Ascending aorta (tissue), 2 donors: Measurements from ENCODE around the gene DHX16. TPM values are rescaled to one million over a fixed set of nuclear protein-coding genes. Genes with fewer than 3 reads are reported as not detected.
A peak's percentile ranks its signal among the peaks of the same experiment; 100 is the strongest.
"Not testable (repeated sequence)": the region's sequence is repeated elsewhere in the genome, so short reads cannot be mapped to it uniquely, and the experiment has no call there.

ENCODE experiments used
- DNase-seq, 2 donors: peaks; one replicate each; pipeline ENCODE4 v3.0.0-alpha.2; 2019; ENCODE audit warnings: low spot score in 2 of 2
- H3K27ac ChIP-seq, 2 donors: fragments of 200-600 bp; sonication (generic); one replicate each; pipeline ENCODE4 v1.5.1; 2016 to 2017; ENCODE audit warnings: mild to moderate bottlenecking in 1 of 2
- H3K27me3 ChIP-seq: fragments of 200-600 bp; sonication (generic); one replicate; pipeline ENCODE4 v1.5.1; 2017
- H3K36me3 ChIP-seq, 2 donors: fragments of 200-600 bp; sonication (generic); one replicate each; pipeline ENCODE4 v1.5.1; 2016
- H3K4me1 ChIP-seq, 2 donors: fragments of 200-600 bp; sonication (generic); one replicate each; pipeline ENCODE4 v1.5.1; 2016 to 2017; ENCODE audit warnings: mild to moderate bottlenecking in 1 of 2
- H3K4me3 ChIP-seq, 2 donors: fragments of 200-600 bp; sonication (generic); one replicate each; pipeline ENCODE4 v1.5.1; 2016 to 2017; ENCODE audit warnings: mild to moderate bottlenecking in 1 of 2
- H3K9me3 ChIP-seq, 2 donors: fragments of 200-600 bp; sonication (generic); one replicate each; pipeline ENCODE4 v1.5.1; 2016
- CTCF ChIP-seq, 3 experiments: fragments of 200-600 bp in 2 of 3; fragments of 450-650 bp in 1 of 3; sonication (generic) in 2 of 3; IDR thresholded peaks; one replicate each; pipeline ENCODE4 v1.5.1; 2016 to 2019; ENCODE audit warnings: antibody characterized with exemption in 3 of 3, mild to moderate bottlenecking in 1 of 3, moderate library complexity in 1 of 3
- intact Hi-C: fragments of 100-400 bp; cut with DNase I; formaldehyde crosslinking; loops from one replicate; pipeline ENCODE4 v1.15.1; 2023
- total RNA-seq: library from RNA; depleted of rRNA; stranded (reverse); fragments of >200 nt; gene quantifications from one replicate; pipeline ENCODE4 v1.1.0, GENCODE V29; 2016

Gene DHX16
- total RNA-seq, 1 donor from 2014 or later: 39.2 TPM

GRCh38 chr6:30679765-30680535 lies 7.1 kb upstream of the DHX16 start:
- Histone ChIP-seq H3K4me3 (peak overlapping the region; percentile 24 to 91), H3K27ac (peak overlapping the region; percentile 99), H3K27me3 (no peaks in the 10 kb centered on the region), H3K4me1 (peaks cover 11 to 35% of the 10 kb centered on the region in 2 donors), H3K36me3 (peaks cover 33 to 49% of the 10 kb centered on the region in 2 donors), H3K9me3 (no peaks in the 10 kb centered on the region)
- DNase-seq: no peak
- intact Hi-C loops: loop anchor here (1.0 to 5.0 kb wide), 4 partner anchors 42 to 197 kb away; partner anchors contain the start of genes GNL1 and PRR3
- no peak for TF ChIP-seq CTCF (IDR thresholded peaks at IDR 0.05)

- peak; percentile 38 to 93 for DNase-seq
- Histone ChIP-seq H3K27ac (peak overlapping the region; percentile 99), H3K36me3 (peaks cover 33 to 49% of the 10 kb centered on the region in 2 donors), H3K4me1 (peaks cover 11 to 35% of the 10 kb centered on the region in 2 donors), H3K9me3 (no peaks in the 10 kb centered on the region), H3K4me3 (peak overlapping the region; percentile 32 to 91), H3K27me3 (no peaks in the 10 kb centered on the region)
- intact Hi-C loops: loop anchor here (1.0 to 5.0 kb wide), 3 partner anchors 43 to 198 kb away; no protein-coding TSS in a partner anchor
- TF ChIP-seq CTCF (IDR thresholded peaks at IDR 0.05): peak; percentile 94 to 98 (median 97)
Measured at GRCh38 chr6:30678964-30679726, 6.3 kb upstream of the DHX16 start.

GRCh38 chr6:30676660-30677285 lies 4.0 kb upstream of the DHX16 start:
- H3K36me3 ChIP-seq: peaks cover 33 to 49% of the 10 kb centered on the region in 2 donors
- H3K27me3 ChIP-seq: no peaks in the 10 kb centered on the region
- no peak for TF ChIP-seq CTCF (IDR thresholded peaks at IDR 0.05)
- H3K4me1 ChIP-seq: peaks cover 16 to 38% of the 10 kb centered on the region in 2 donors
- intact Hi-C loops: loop anchor here (5.0 kb wide), 1 partner anchor 146 kb away; no protein-coding TSS in a partner anchor
- no peak overlapping the region for H3K4me3 ChIP-seq
- no peaks in the 10 kb centered on the region for H3K9me3 ChIP-seq
- DNase-seq: no peak
- no peak overlapping the region for H3K27ac ChIP-seq

- peaks cover 34 to 51% of the 10 kb centered on the region in 2 donors for H3K36me3 ChIP-seq
- H3K27ac ChIP-seq: no peak overlapping the region
Measured at GRCh38 chr6:30670760-30671527, 1.9 kb downstream of the DHX16 start.

GRCh38 chr6:30666300-30666699 lies 6.5 kb downstream of the DHX16 start:
- H3K27ac ChIP-seq, H3K4me1 ChIP-seq, H3K9me3 ChIP-seq, DNase-seq, intact Hi-C loops, H3K4me3 ChIP-seq, H3K27me3 ChIP-seq: not testable (repeated sequence)
- H3K36me3 ChIP-seq: peaks cover 79 to 94% of the 10 kb centered on the region in 2 donors

More at GRCh38 chr6:30670760-30671527, 1.9 kb downstream of the DHX16 start:
- no peaks in the 10 kb centered on the region for H3K27me3 ChIP-seq
- DNase-seq: no peak
- peak overlapping the region in 1 of 2 donors; percentile 93 for H3K4me3 ChIP-seq
- H3K9me3 ChIP-seq: no peaks in the 10 kb centered on the region
- intact Hi-C loops: no loop called here
- peaks cover 9 to 15% of the 10 kb centered on the region in 2 donors for H3K4me1 ChIP-seq
- no peak for TF ChIP-seq CTCF (IDR thresholded peaks at IDR 0.05)
